Activated CD8-positive, alpha-beta T cell treated with anti-CD3 and anti-CD28 coated beads for 36 hours (primary cell): ENCODE data around the gene SLAMF8. TPM values are rescaled to one million over a fixed set of nuclear protein-coding genes. Genes with fewer than 3 reads are reported as not detected.

Experiments used
- ATAC-seq: fragments of 200-7000 bp; cut with Tn5 transposase; one replicate; pipeline ENCODE4 v1.10.0; 2021; ENCODE audit warnings: mild to moderate bottlenecking, moderate library complexity
- CTCF ChIA-PET: fragments of 350-600 bp; sonication (Branson Sonifier 250); formaldehyde crosslinking; loops from one replicate; lab custom pipeline; 2021; ENCODE audit warnings: antibody characterized with exemption; lab: Charles Lee
- POLR2A ChIA-PET: fragments of 350-600 bp; sonication (Branson Sonifier 250); formaldehyde crosslinking; loops from one replicate; lab custom pipeline; 2021; ENCODE audit warnings: antibody characterized with exemption; lab: Charles Lee
- DNase-seq: peaks from one replicate; pipeline ENCODE4 v3.0.0-alpha.2; 2020
- H3K27ac Mint-ChIP-seq: one replicate; pipeline ENCODE4 v1.8.0; 2021; ENCODE audit warnings: mild to moderate bottlenecking, mixed read lengths
- H3K27me3 Mint-ChIP-seq: one replicate; pipeline ENCODE4 v1.8.0; 2021; ENCODE audit warnings: mixed read lengths
- H3K36me3 Mint-ChIP-seq: one replicate; pipeline ENCODE4 v1.8.0; 2021; ENCODE audit warnings: low read depth, mixed read lengths
- H3K4me1 Mint-ChIP-seq: one replicate; pipeline ENCODE4 v1.8.0; 2021; ENCODE audit warnings: low read depth, mixed read lengths
- H3K4me3 Mint-ChIP-seq: one replicate; pipeline ENCODE4 v1.8.0; 2021; ENCODE audit warnings: mild to moderate bottlenecking, moderate library complexity, mixed read lengths
- H3K9me3 Mint-ChIP-seq: one replicate; pipeline ENCODE4 v1.8.0; 2021; ENCODE audit warnings: mixed read lengths
- intact Hi-C: fragments of 100-400 bp; cut with micrococcal nuclease; formaldehyde crosslinking; loops from one replicate; pipeline ENCODE4 v1.10.0; 2022
- total RNA-seq, 2 experiments: library from RNA; stranded (reverse); gene quantifications; one replicate each; pipeline ENCODE4 v1.2.3, GENCODE V29; 2021
- TF ChIP-seq, protein P1 (sequence below): fragments of 200-600 bp; IDR thresholded peaks from one replicate; pipeline ENCODE4 v1.8.0; 2022; ENCODE audit warnings: antibody characterized with exemption, mild to moderate bottlenecking

The SLAMF8 gene
- total RNA-seq, 2 experiments from 2014 or later: 0.54 TPM

GRCh38 chr1:159856576-159856975, 29.9 kb downstream of the SLAMF8 start:
- CTCF ChIA-PET: interaction anchor here (1.1 to 1.5 kb wide), 2 partner anchors 58 to 151 kb away, joined by 3 to 6 read pairs; no protein-coding TSS in a partner anchor
- POLR2A ChIA-PET: no interaction called here
- ATAC-seq (no peak), DNase-seq (peak; percentile 7)
- TF ChIP-seq, protein P1, sequence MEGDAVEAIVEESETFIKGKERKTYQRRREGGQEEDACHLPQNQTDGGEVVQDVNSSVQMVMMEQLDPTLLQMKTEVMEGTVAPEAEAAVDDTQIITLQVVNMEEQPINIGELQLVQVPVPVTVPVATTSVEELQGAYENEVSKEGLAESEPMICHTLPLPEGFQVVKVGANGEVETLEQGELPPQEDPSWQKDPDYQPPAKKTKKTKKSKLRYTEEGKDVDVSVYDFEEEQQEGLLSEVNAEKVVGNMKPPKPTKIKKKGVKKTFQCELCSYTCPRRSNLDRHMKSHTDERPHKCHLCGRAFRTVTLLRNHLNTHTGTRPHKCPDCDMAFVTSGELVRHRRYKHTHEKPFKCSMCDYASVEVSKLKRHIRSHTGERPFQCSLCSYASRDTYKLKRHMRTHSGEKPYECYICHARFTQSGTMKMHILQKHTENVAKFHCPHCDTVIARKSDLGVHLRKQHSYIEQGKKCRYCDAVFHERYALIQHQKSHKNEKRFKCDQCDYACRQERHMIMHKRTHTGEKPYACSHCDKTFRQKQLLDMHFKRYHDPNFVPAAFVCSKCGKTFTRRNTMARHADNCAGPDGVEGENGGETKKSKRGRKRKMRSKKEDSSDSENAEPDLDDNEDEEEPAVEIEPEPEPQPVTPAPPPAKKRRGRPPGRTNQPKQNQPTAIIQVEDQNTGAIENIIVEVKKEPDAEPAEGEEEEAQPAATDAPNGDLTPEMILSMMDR: no peak
- Mint-ChIP-seq H3K9me3 (no peaks in the 10 kb centered on the region), H3K36me3 (no peaks in the 10 kb centered on the region), H3K4me3 (no peak overlapping the region), H3K27me3 (no peaks in the 10 kb centered on the region), H3K27ac (no peak overlapping the region), H3K4me1 (peaks cover 19% of the 10 kb centered on the region)
- intact Hi-C loops: no loop called here

DNA sequence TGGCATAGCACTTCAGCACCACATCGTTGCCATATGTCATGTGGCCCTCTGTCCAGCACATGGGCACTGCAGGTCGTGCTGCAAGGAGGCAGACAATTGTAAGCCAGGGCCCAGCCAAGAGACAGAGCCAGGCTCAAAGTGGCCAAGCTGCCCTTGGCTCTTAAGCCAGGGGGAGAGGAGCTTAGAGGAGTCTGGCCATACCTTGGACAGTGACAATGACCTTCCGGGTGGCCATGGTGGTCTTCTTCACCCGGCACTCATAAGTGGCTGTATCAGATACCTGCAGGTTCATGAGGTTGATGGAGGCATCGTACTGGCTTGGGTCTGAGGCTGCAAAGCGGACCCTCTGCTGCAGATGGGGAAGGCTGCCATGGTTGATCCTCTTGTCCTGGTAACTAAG, 31.2 kb downstream of the SLAMF8 start:
- no peak for DNase-seq
- Mint-ChIP-seq H3K27me3 (no peaks in the 10 kb centered on the region), H3K36me3 (no peaks in the 10 kb centered on the region), H3K9me3 (no peaks in the 10 kb centered on the region), H3K4me1 (peaks cover 16% of the 10 kb centered on the region), H3K4me3 (no peak overlapping the region), H3K27ac (no peak overlapping the region)
- POLR2A ChIA-PET: no interaction called here
- TF ChIP-seq, protein P1: no peak
- ATAC-seq: no peak
- CTCF ChIA-PET: interaction anchor here (1.8 kb wide), 1 partner anchor 59 kb away, joined by 5 read pairs; no protein-coding TSS in a partner anchor
- intact Hi-C loops: no loop called here

DNA sequence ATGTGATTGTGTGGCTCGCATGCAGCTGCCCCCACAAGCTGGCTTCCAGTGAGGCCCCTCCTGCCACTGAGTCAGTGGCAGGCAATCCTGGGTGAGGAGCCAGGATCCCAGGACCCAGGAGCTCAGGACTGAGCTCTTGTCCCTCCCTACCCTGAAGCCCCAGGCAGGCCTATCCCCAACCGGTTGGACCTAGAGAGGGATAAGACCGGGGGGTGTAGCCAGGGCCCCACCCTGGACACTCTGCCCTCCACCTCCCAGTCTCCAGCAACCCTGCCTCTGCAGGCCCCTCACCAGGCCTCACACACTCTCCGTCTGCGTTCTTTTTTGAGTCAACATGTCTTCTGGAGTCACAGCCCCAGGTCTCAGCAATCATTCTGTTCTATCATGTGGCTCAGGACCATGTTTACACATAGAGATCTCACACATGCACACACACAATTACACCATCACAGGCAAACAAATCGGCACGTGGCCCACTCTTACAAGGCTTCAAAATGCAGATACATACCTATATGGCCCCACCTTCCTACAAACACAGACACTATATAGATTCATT, 33.2 kb downstream of the SLAMF8 start:
- Mint-ChIP-seq H3K27ac (no peak overlapping the region), H3K4me1 (peaks cover 7% of the 10 kb centered on the region), H3K9me3 (no peaks in the 10 kb centered on the region), H3K4me3 (no peak overlapping the region), H3K27me3 (no peaks in the 10 kb centered on the region), H3K36me3 (no peaks in the 10 kb centered on the region)
- ATAC-seq: no peak
- ChIA-PET POLR2A (interaction anchor here (1.2 to 1.3 kb wide), 2 partner anchors 11 to 36 kb away, joined by 3 to 4 read pairs; no protein-coding TSS in a partner anchor), CTCF (interaction anchor here (1.8 kb wide), 1 partner anchor 61 kb away, joined by 5 read pairs; no protein-coding TSS in a partner anchor)
- intact Hi-C loops: no loop called here
- DNase-seq: no peak
- TF ChIP-seq, protein P1: no peak

GRCh38 chr1:159860456-159860855, 33.8 kb downstream of the SLAMF8 start:
- peaks cover 2% of the 10 kb centered on the region for H3K4me1 Mint-ChIP-seq
- DNase-seq (no peak), ATAC-seq (no peak)
- TF ChIP-seq, protein P1: no peak
- ChIA-PET POLR2A (interaction anchor here (1.3 kb wide), 1 partner anchor 10 kb away, joined by 4 read pairs; no protein-coding TSS in a partner anchor), CTCF (no interaction called here)
- H3K27ac Mint-ChIP-seq: no peak overlapping the region
- no peaks in the 10 kb centered on the region for H3K9me3 Mint-ChIP-seq
- intact Hi-C loops: no loop called here
- H3K4me3 Mint-ChIP-seq: no peak overlapping the region
- no peaks in the 10 kb centered on the region for H3K27me3 Mint-ChIP-seq
- H3K36me3 Mint-ChIP-seq: no peaks in the 10 kb centered on the region

DNA sequence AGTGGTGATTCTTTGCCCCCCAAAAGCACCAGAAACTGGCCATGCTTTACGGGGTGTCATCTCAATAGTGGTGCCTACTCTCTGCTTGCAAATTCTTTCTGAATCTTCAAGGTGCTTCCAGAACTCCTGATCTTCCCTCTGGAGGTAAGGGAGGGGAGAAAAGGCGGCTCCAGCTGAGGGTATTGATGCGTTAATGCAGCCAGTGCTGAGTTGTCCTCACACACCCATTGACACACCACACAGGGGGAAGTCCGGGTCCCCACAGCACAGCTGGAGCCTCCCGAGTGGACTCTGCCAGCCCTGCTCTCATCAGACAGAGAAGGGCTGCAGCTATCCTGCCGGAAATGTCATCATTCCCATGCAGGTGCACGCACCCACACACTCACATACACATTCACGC, 34.5 kb downstream of the SLAMF8 start:
- Mint-ChIP-seq H3K4me1 (peaks cover 4% of the 10 kb centered on the region), H3K27ac (no peak overlapping the region), H3K4me3 (no peak overlapping the region), H3K9me3 (no peaks in the 10 kb centered on the region), H3K36me3 (no peaks in the 10 kb centered on the region), H3K27me3 (no peaks in the 10 kb centered on the region)
- ATAC-seq (no peak), DNase-seq (no peak)
- TF ChIP-seq, protein P1: no peak
- ChIA-PET CTCF (interaction anchor here (1.2 kb wide), 1 partner anchor 30 kb away, joined by 4 read pairs; no protein-coding TSS in a partner anchor), POLR2A (no interaction called here)
- intact Hi-C loops: no loop called here
